Natural killer cell treated with Interleukin-12 subunit alpha and Interleukin-12 subunit beta and Interleukin-15 and Interleukin-18, amount 100 ng/mL, for 72 hours (primary cell): Measurements from ENCODE around the gene LAMA3. TPM values are rescaled to one million over a fixed set of nuclear protein-coding genes. Genes with fewer than 3 reads are reported as not detected.
A peak's percentile ranks its signal among the peaks of the same experiment; 100 is the strongest.

Experiments
- ATAC-seq, 2 donors: fragments of 150-1000 bp; cut with Tn5 transposase in 1 of 2; sonication (Bioruptor Pico), chemical (Tn5 transposase) in 1 of 2; 2 replicates each; pipeline ENCODE4 v1.10.0; 2021
- DNase-seq: peaks from one replicate; pipeline ENCODE4 v3.0.0; 2022; ENCODE audit warnings: low spot score
- H3K27ac Mint-ChIP-seq, 2 donors: 1 replicate in 1 of 2; 2 replicates in 1 of 2; pipeline ENCODE4 v1.8.0; 2022; ENCODE audit warnings: mixed read lengths in 2 of 2, mild to moderate bottlenecking in 1 of 2, moderate library complexity in 1 of 2
- H3K27me3 Mint-ChIP-seq, 2 donors: 1 replicate in 1 of 2; 2 replicates in 1 of 2; pipeline ENCODE4 v1.8.0; 2022; ENCODE audit warnings: mixed read lengths in 2 of 2
- H3K36me3 Mint-ChIP-seq: one replicate; pipeline ENCODE4 v1.8.0; 2022; ENCODE audit warnings: mixed read lengths
- H3K4me1 Mint-ChIP-seq, 2 donors: 1 replicate in 1 of 2; 2 replicates in 1 of 2; pipeline ENCODE4 v1.8.0; 2022; ENCODE audit warnings: low read depth in 2 of 2, mixed read lengths in 2 of 2, mild to moderate bottlenecking in 1 of 2
- H3K4me3 Mint-ChIP-seq: one replicate; pipeline ENCODE4 v1.8.0; 2022; ENCODE audit warnings: mixed read lengths
- H3K9me3 Mint-ChIP-seq: 2 replicates; pipeline ENCODE4 v1.8.0; 2022; ENCODE audit warnings: mixed read lengths
- total RNA-seq, 2 donors: library from RNA; stranded (reverse); gene quantifications; one replicate each; pipeline ENCODE4 v1.2.3, GENCODE V29; 2022

The LAMA3 gene
- total RNA-seq, 2 donors from 2014 or later, result 0.10 to 0.11 TPM

GRCh38 chr18:23824669-23825068 lies 135.4 kb downstream of the LAMA3 start:
- peaks cover 6 to 10% of the 10 kb centered on the region in 2 donors for H3K4me1 Mint-ChIP-seq
- H3K9me3 Mint-ChIP-seq, result no peaks in the 10 kb centered on the region
- H3K27me3 Mint-ChIP-seq, result peaks cover 5 to 8% of the 10 kb centered on the region in 2 donors
- no peak overlapping the region for H3K4me3 Mint-ChIP-seq
- DNase-seq, result no peak
- ATAC-seq, result no peak
- H3K27ac Mint-ChIP-seq, result no peak overlapping the region
- no peaks in the 10 kb centered on the region for H3K36me3 Mint-ChIP-seq

GRCh38 chr18:23825496-23825895 lies 136.2 kb downstream of the LAMA3 start:
- no peak overlapping the region for H3K27ac Mint-ChIP-seq
- H3K9me3 Mint-ChIP-seq, result no peaks in the 10 kb centered on the region
- no peak overlapping the region for H3K4me3 Mint-ChIP-seq
- H3K36me3 Mint-ChIP-seq, result no peaks in the 10 kb centered on the region
- no peak for ATAC-seq
- H3K27me3 Mint-ChIP-seq, result peaks cover 3 to 8% of the 10 kb centered on the region in 2 donors
- no peak for DNase-seq
- H3K4me1 Mint-ChIP-seq, result peaks cover 6 to 10% of the 10 kb centered on the region in 2 donors

- Mint-ChIP-seq H3K27ac (no peak overlapping the region), H3K9me3 (no peaks in the 10 kb centered on the region), H3K27me3 (peaks cover 0 to 8% of the 10 kb centered on the region in 2 donors), H3K36me3 (no peaks in the 10 kb centered on the region), H3K4me3 (no peak overlapping the region), H3K4me1 (peaks cover 6 to 10% of the 10 kb centered on the region in 2 donors)
- DNase-seq (no peak), ATAC-seq (no peak)
Measured at GRCh38 chr18:23825978-23826405, 136.7 kb downstream of the LAMA3 start.

- no peak overlapping the region for H3K4me3 Mint-ChIP-seq
- no peak for DNase-seq
- H3K27ac Mint-ChIP-seq, result peak overlapping the region in 1 of 2 donors; percentile 53
- peaks cover 6 to 10% of the 10 kb centered on the region in 2 donors for H3K4me1 Mint-ChIP-seq
- no peaks in the 10 kb centered on the region for H3K9me3 Mint-ChIP-seq
- H3K27me3 Mint-ChIP-seq, result peaks cover 0 to 3% of the 10 kb centered on the region in 2 donors
- H3K36me3 Mint-ChIP-seq, result no peaks in the 10 kb centered on the region
- no peak for ATAC-seq
Measured at GRCh38 chr18:23826850-23827620, 137.8 kb downstream of the LAMA3 start.

- peak overlapping the region; percentile 53 to 76 for H3K27ac Mint-ChIP-seq
- H3K4me1 Mint-ChIP-seq, result peaks cover 6 to 10% of the 10 kb centered on the region in 2 donors
- no peak overlapping the region for H3K4me3 Mint-ChIP-seq
- H3K36me3 Mint-ChIP-seq, result no peaks in the 10 kb centered on the region
- H3K9me3 Mint-ChIP-seq, result no peaks in the 10 kb centered on the region
- H3K27me3 Mint-ChIP-seq, result peaks cover 0 to under 1% of the 10 kb centered on the region in 2 donors
- DNase-seq, result no peak
- no peak for ATAC-seq
Measured at GRCh38 chr18:23827681-23828080, 138.4 kb downstream of the LAMA3 start.

- peak overlapping the region; percentile 53 to 76 for H3K27ac Mint-ChIP-seq
- no peaks in the 10 kb centered on the region for H3K27me3 Mint-ChIP-seq
- peak overlapping the region; percentile 46 for H3K4me3 Mint-ChIP-seq
- H3K4me1 Mint-ChIP-seq, result peaks cover 6 to 10% of the 10 kb centered on the region in 2 donors
- no peaks in the 10 kb centered on the region for H3K36me3 Mint-ChIP-seq
- DNase-seq, result peak; percentile 68
- peak; percentile 95 to 99 for ATAC-seq
- no peaks in the 10 kb centered on the region for H3K9me3 Mint-ChIP-seq
Measured at GRCh38 chr18:23828426-23828825, 139.2 kb downstream of the LAMA3 start.

- DNase-seq (no peak), ATAC-seq (no peak)
- H3K27me3 Mint-ChIP-seq, result no peaks in the 10 kb centered on the region
- no peaks in the 10 kb centered on the region for H3K9me3 Mint-ChIP-seq
- no peak overlapping the region for H3K4me3 Mint-ChIP-seq
- peaks cover 12% of the 10 kb centered on the region in 2 donors for H3K4me1 Mint-ChIP-seq
- H3K36me3 Mint-ChIP-seq, result no peaks in the 10 kb centered on the region
- no peak overlapping the region for H3K27ac Mint-ChIP-seq
Measured at GRCh38 chr18:23832911-23833310, 143.7 kb downstream of the LAMA3 start.

GRCh38 chr18:23833714-23834113 lies 144.5 kb downstream of the LAMA3 start:
- Mint-ChIP-seq H3K27ac (no peak overlapping the region), H3K4me3 (no peak overlapping the region), H3K4me1 (peaks cover 7 to 8% of the 10 kb centered on the region in 2 donors), H3K36me3 (no peaks in the 10 kb centered on the region), H3K27me3 (no peaks in the 10 kb centered on the region), H3K9me3 (no peaks in the 10 kb centered on the region)
- ATAC-seq, result no peak
- no peak for DNase-seq

GRCh38 chr18:23835091-23835490 lies 145.8 kb downstream of the LAMA3 start:
- no peak overlapping the region for H3K4me3 Mint-ChIP-seq
- H3K36me3 Mint-ChIP-seq, result no peaks in the 10 kb centered on the region
- H3K4me1 Mint-ChIP-seq, result peaks cover 11 to 16% of the 10 kb centered on the region in 2 donors
- DNase-seq (no peak), ATAC-seq (peak in 1 of 2 donors; percentile 4)
- no peaks in the 10 kb centered on the region for H3K27me3 Mint-ChIP-seq
- no peaks in the 10 kb centered on the region for H3K9me3 Mint-ChIP-seq
- H3K27ac Mint-ChIP-seq, result no peak overlapping the region

GRCh38 chr18:23835506-23835905 lies 146.3 kb downstream of the LAMA3 start:
- DNase-seq, result no peak
- no peaks in the 10 kb centered on the region for H3K36me3 Mint-ChIP-seq
- no peaks in the 10 kb centered on the region for H3K27me3 Mint-ChIP-seq

GRCh38 chr18:23837591-23837990 lies 148.3 kb downstream of the LAMA3 start:
- Mint-ChIP-seq H3K4me1 (peaks cover 11 to 16% of the 10 kb centered on the region in 2 donors), H3K4me3 (no peak overlapping the region), H3K36me3 (no peaks in the 10 kb centered on the region), H3K27me3 (no peaks in the 10 kb centered on the region), H3K27ac (no peak overlapping the region), H3K9me3 (no peaks in the 10 kb centered on the region)
- ATAC-seq (peak in 1 of 2 donors; percentile 69), DNase-seq (peak; percentile 69)

More at GRCh38 chr18:23835506-23835905, 146.3 kb downstream of the LAMA3 start:
- ATAC-seq, result no peak
- H3K4me3 Mint-ChIP-seq, result no peak overlapping the region
- no peak overlapping the region for H3K27ac Mint-ChIP-seq
- peaks cover 11 to 16% of the 10 kb centered on the region in 2 donors for H3K4me1 Mint-ChIP-seq
- H3K9me3 Mint-ChIP-seq, result no peaks in the 10 kb centered on the region

GRCh38 chr18:23838233-23838632 lies 149.0 kb downstream of the LAMA3 start:
- no peaks in the 10 kb centered on the region for H3K36me3 Mint-ChIP-seq
- peaks cover 11 to 16% of the 10 kb centered on the region in 2 donors for H3K4me1 Mint-ChIP-seq
- H3K4me3 Mint-ChIP-seq, result no peak overlapping the region
- peak overlapping the region in 1 of 2 donors; percentile 65 for H3K27ac Mint-ChIP-seq
- H3K9me3 Mint-ChIP-seq, result no peaks in the 10 kb centered on the region
- ATAC-seq, result no peak
- H3K27me3 Mint-ChIP-seq, result peaks cover 0 to 1% of the 10 kb centered on the region in 2 donors
- DNase-seq, result no peak

GRCh38 chr18:23838801-23839366 lies 149.6 kb downstream of the LAMA3 start:
- Mint-ChIP-seq H3K9me3 (no peaks in the 10 kb centered on the region), H3K4me1 (peaks cover 11 to 16% of the 10 kb centered on the region in 2 donors), H3K27me3 (peaks cover 5 to 8% of the 10 kb centered on the region in 2 donors), H3K27ac (peak overlapping the region; percentile 53 to 65), H3K4me3 (peak overlapping the region; percentile 55), H3K36me3 (no peaks in the 10 kb centered on the region)
- ATAC-seq, result peak; percentile 82 to 88
- no peak for DNase-seq

- Mint-ChIP-seq H3K36me3 (no peaks in the 10 kb centered on the region), H3K4me3 (no peak overlapping the region), H3K27ac (no peak overlapping the region), H3K9me3 (no peaks in the 10 kb centered on the region), H3K4me1 (peaks cover 8 to 16% of the 10 kb centered on the region in 2 donors), H3K27me3 (peaks cover 7 to 9% of the 10 kb centered on the region in 2 donors)
- no peak for ATAC-seq
- DNase-seq, result no peak
Measured at GRCh38 chr18:23842305-23842704, 153.1 kb downstream of the LAMA3 start.
